ENCODE data around the gene INSM2. TPM values are rescaled to one million over a fixed set of nuclear protein-coding genes. Genes with fewer than 3 reads are reported as not detected.
A peak's percentile ranks its signal among the peaks of the same experiment; 100 is the strongest.

The INSM2 gene
- total and polyA plus RNA-seq, 2 experiments from 2014 or later, result not detected

GRCh38 chr14:35565871-35566464 is 32.0 kb downstream of the INSM2 start:
- Histone ChIP-seq H3K4me2 (no peak overlapping the region), H3K27ac (no peak overlapping the region), H4K20me1 (ENCODE audit: insufficient read depth, poor library complexity, severe bottlenecking) (no peaks in the 10 kb centered on the region), H2AFZ (no peak overlapping the region), H3K79me2 (no peaks in the 10 kb centered on the region), H3K27me3 (no peaks in the 10 kb centered on the region), H3K9me3 (ENCODE audit: low read depth) (no peaks in the 10 kb centered on the region), H3K9me2 (replicated peaks; ENCODE audit: insufficient read depth) (no peaks in the 10 kb centered on the region), H3K4me1 (ENCODE audit: insufficient read depth) (no peaks in the 10 kb centered on the region), H3K4me3 (no peak overlapping the region), H3K36me3 (replicated peaks; ENCODE audit: insufficient read depth, low read depth) (no peaks in the 10 kb centered on the region)
- no peak for TF ChIP-seq EZH2phosphoT487 (IDR thresholded peaks at IDR 0.05; ENCODE audit: low read depth, severe bottlenecking, unreplicated experiment)
- no peak for TF ChIP-seq CTCF (IDR thresholded peaks at IDR 0.05; ENCODE audit: poor library complexity)
- TF ChIP-seq EZH2 (IDR thresholded peaks at IDR 0.05; ENCODE audit: borderline replicate concordance), result no peak
- WGBS (ENCODE audit: low lambda C conversion rate, missing lambda C conversion rate), result 94% methylated on average over 4 of the region's 4 CpGs
- DNase-seq (ENCODE audit: low spot score), result no peak

- no peak overlapping the region for H3K4me3 ChIP-seq
- no peaks in the 10 kb centered on the region for H3K9me2 ChIP-seq (replicated peaks; ENCODE audit: insufficient read depth)
- H3K4me2 ChIP-seq, result no peak overlapping the region
- H3K9me3 ChIP-seq (ENCODE audit: low read depth), result no peaks in the 10 kb centered on the region
- TF ChIP-seq EZH2 (IDR thresholded peaks at IDR 0.05; ENCODE audit: borderline replicate concordance) (no peak), CTCF (IDR thresholded peaks at IDR 0.05; ENCODE audit: poor library complexity) (no peak), EZH2phosphoT487 (IDR thresholded peaks at IDR 0.05; ENCODE audit: low read depth, severe bottlenecking, unreplicated experiment) (no peak)
- no peak overlapping the region for H3K27ac ChIP-seq
- no peaks in the 10 kb centered on the region for H3K4me1 ChIP-seq (ENCODE audit: insufficient read depth)
- H3K36me3 ChIP-seq (replicated peaks; ENCODE audit: insufficient read depth, low read depth), result no peaks in the 10 kb centered on the region
- 98% methylated on average over 8 of the region's 8 CpGs for WGBS (ENCODE audit: low lambda C conversion rate, missing lambda C conversion rate)
- no peak overlapping the region for H2AFZ ChIP-seq
- no peaks in the 10 kb centered on the region for H4K20me1 ChIP-seq (ENCODE audit: insufficient read depth, poor library complexity, severe bottlenecking)
- H3K27me3 ChIP-seq, result no peaks in the 10 kb centered on the region
- no peak for DNase-seq (ENCODE audit: low spot score)
- H3K79me2 ChIP-seq, result no peaks in the 10 kb centered on the region
These were observed 37.6 kb downstream of the INSM2 start for GRCh38 chr14:35571598-35571997.

- WGBS (ENCODE audit: low lambda C conversion rate, missing lambda C conversion rate), result 72% methylated on average over 2 of the region's 2 CpGs
- no peaks in the 10 kb centered on the region for H3K4me1 ChIP-seq (ENCODE audit: insufficient read depth)
- H2AFZ ChIP-seq, result no peak overlapping the region
- H4K20me1 ChIP-seq (ENCODE audit: insufficient read depth, poor library complexity, severe bottlenecking), result no peaks in the 10 kb centered on the region
- no peak overlapping the region for H3K4me2 ChIP-seq
- no peaks in the 10 kb centered on the region for H3K9me3 ChIP-seq (ENCODE audit: low read depth)
- no peaks in the 10 kb centered on the region for H3K36me3 ChIP-seq (replicated peaks; ENCODE audit: insufficient read depth, low read depth)
- DNase-seq (ENCODE audit: low spot score), result no peak
- H3K27me3 ChIP-seq, result no peaks in the 10 kb centered on the region
- H3K79me2 ChIP-seq, result no peaks in the 10 kb centered on the region
- H3K9me2 ChIP-seq (replicated peaks; ENCODE audit: insufficient read depth), result no peaks in the 10 kb centered on the region
- H3K4me3 ChIP-seq, result no peak overlapping the region
- H3K27ac ChIP-seq, result no peak overlapping the region
- TF ChIP-seq EZH2 (IDR thresholded peaks at IDR 0.05; ENCODE audit: borderline replicate concordance), result no peak
- TF ChIP-seq CTCF (IDR thresholded peaks at IDR 0.05; ENCODE audit: poor library complexity), result no peak
- TF ChIP-seq EZH2phosphoT487 (IDR thresholded peaks at IDR 0.05; ENCODE audit: low read depth, severe bottlenecking, unreplicated experiment), result no peak
These were observed 39.9 kb downstream of the INSM2 start for GRCh38 chr14:35573911-35574310.

- Histone ChIP-seq H2AFZ (no peak overlapping the region), H3K4me3 (no peak overlapping the region), H3K9me2 (replicated peaks; ENCODE audit: insufficient read depth) (no peaks in the 10 kb centered on the region), H3K36me3 (replicated peaks; ENCODE audit: insufficient read depth, low read depth) (no peaks in the 10 kb centered on the region), H3K79me2 (no peaks in the 10 kb centered on the region), H4K20me1 (ENCODE audit: insufficient read depth, poor library complexity, severe bottlenecking) (no peaks in the 10 kb centered on the region), H3K27me3 (no peaks in the 10 kb centered on the region), H3K4me2 (no peak overlapping the region), H3K9me3 (ENCODE audit: low read depth) (no peaks in the 10 kb centered on the region), H3K27ac (no peak overlapping the region), H3K4me1 (ENCODE audit: insufficient read depth) (no peaks in the 10 kb centered on the region)
- DNase-seq (ENCODE audit: low spot score), result peak; percentile 5
- TF ChIP-seq EZH2 (IDR thresholded peaks at IDR 0.05; ENCODE audit: borderline replicate concordance) (no peak), CTCF (IDR thresholded peaks at IDR 0.05; ENCODE audit: poor library complexity) (no peak), EZH2phosphoT487 (IDR thresholded peaks at IDR 0.05; ENCODE audit: low read depth, severe bottlenecking, unreplicated experiment) (no peak)
These were observed 42.3 kb downstream of the INSM2 start for GRCh38 chr14:35576260-35576659.
